D721Med (cell line): ENCODE data around the gene MGMT.

Experiments
- DNase-seq: peaks from one replicate; pipeline ENCODE4 v3.0.0; 2011; ENCODE audit warnings: low spot score; ENCODE audit not compliant: insufficient read length
- FAIRE-seq: peaks from 2 replicates; lab custom pipeline; 2011; peaks lifted over from hg19 to GRCh38; lab: Jason Lieb, UNC
- TF ChIP-seq, protein P1 (sequence below): IDR thresholded peaks from 2 replicates; pipeline ENCODE4 v1.5.1; 2012; ENCODE audit warnings: mild to moderate bottlenecking, control low read depth; ENCODE audit not compliant: insufficient read depth; ENCODE audit errors: missing control alignments

The MGMT gene

GRCh38 chr10:129809431-129809830, 342.4 kb downstream of the MGMT start:
- TF ChIP-seq, protein P1, sequence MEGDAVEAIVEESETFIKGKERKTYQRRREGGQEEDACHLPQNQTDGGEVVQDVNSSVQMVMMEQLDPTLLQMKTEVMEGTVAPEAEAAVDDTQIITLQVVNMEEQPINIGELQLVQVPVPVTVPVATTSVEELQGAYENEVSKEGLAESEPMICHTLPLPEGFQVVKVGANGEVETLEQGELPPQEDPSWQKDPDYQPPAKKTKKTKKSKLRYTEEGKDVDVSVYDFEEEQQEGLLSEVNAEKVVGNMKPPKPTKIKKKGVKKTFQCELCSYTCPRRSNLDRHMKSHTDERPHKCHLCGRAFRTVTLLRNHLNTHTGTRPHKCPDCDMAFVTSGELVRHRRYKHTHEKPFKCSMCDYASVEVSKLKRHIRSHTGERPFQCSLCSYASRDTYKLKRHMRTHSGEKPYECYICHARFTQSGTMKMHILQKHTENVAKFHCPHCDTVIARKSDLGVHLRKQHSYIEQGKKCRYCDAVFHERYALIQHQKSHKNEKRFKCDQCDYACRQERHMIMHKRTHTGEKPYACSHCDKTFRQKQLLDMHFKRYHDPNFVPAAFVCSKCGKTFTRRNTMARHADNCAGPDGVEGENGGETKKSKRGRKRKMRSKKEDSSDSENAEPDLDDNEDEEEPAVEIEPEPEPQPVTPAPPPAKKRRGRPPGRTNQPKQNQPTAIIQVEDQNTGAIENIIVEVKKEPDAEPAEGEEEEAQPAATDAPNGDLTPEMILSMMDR: no peak
- FAIRE-seq: no peak
- DNase-seq: no peak

DNA sequence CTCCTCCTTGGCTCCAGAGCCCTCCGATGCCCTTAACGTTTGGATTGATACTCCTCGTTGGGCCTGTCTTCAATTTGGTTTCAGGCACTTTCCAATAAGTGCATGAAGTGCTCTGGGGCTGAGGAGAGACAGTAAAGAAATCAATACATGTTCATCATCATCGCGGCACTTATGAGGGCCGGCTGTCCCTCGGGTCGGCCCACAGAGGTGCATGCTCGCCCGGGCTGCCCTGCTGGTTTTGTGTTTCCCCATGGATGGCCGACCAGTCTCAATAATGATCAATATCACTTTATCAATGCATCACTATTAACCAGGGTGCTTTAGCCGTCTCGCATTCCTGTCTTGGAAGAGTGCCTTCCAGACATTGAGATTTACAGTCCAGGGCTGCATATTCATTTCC, 342.8 kb downstream of the MGMT start:
- TF ChIP-seq, protein P1: no peak
- FAIRE-seq: no peak
- DNase-seq: no peak

DNA sequence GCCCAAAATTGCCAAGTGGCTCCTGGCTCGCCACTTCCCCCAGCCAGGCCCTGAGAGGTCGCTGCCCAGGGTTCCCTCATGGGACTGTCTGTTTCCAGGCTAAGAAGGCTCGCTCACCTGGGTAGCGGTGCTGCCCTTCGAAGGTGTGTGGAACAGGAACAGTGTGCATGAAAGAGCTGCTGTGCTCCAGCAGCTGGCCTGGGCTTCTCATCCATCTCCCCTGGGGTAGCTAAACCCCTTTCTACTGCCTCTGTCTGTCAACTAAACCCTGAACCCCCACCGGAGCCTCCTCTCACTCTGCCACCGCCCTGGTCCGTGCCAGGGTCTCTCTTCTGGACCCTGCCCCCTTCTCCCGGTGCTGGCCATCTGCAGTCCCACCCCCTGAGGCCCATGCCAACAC, 344.2 kb downstream of the MGMT start:
- DNase-seq: no peak
- no peak for FAIRE-seq
- TF ChIP-seq, protein P1: no peak

- DNase-seq: no peak
- TF ChIP-seq, protein P1: no peak
- FAIRE-seq: no peak
Observed at GRCh38 chr10:129812398-129812797, 345.4 kb downstream of the MGMT start.

GRCh38 chr10:129814681-129815646, 347.9 kb downstream of the MGMT start:
- DNase-seq (no peak), FAIRE-seq (no peak)

GRCh38 chr10:129815898-129816655, 349.0 kb downstream of the MGMT start:
- FAIRE-seq (no peak), DNase-seq (no peak)
- TF ChIP-seq, protein P1: no peak

More at GRCh38 chr10:129814681-129815646, 347.9 kb downstream of the MGMT start:
- TF ChIP-seq, protein P1: no peak
